ENCODE measurements around the gene RBM19.

RBM19 gene, protein sequence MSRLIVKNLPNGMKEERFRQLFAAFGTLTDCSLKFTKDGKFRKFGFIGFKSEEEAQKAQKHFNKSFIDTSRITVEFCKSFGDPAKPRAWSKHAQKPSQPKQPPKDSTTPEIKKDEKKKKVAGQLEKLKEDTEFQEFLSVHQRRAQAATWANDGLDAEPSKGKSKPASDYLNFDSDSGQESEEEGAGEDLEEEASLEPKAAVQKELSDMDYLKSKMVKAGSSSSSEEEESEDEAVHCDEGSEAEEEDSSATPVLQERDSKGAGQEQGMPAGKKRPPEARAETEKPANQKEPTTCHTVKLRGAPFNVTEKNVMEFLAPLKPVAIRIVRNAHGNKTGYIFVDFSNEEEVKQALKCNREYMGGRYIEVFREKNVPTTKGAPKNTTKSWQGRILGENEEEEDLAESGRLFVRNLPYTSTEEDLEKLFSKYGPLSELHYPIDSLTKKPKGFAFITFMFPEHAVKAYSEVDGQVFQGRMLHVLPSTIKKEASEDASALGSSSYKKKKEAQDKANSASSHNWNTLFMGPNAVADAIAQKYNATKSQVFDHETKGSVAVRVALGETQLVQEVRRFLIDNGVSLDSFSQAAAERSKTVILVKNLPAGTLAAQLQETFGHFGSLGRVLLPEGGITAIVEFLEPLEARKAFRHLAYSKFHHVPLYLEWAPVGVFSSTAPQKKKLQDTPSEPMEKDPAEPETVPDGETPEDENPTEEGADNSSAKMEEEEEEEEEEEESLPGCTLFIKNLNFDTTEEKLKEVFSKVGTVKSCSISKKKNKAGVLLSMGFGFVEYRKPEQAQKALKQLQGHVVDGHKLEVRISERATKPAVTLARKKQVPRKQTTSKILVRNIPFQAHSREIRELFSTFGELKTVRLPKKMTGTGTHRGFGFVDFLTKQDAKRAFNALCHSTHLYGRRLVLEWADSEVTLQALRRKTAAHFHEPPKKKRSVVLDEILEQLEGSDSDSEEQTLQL

DNA sequence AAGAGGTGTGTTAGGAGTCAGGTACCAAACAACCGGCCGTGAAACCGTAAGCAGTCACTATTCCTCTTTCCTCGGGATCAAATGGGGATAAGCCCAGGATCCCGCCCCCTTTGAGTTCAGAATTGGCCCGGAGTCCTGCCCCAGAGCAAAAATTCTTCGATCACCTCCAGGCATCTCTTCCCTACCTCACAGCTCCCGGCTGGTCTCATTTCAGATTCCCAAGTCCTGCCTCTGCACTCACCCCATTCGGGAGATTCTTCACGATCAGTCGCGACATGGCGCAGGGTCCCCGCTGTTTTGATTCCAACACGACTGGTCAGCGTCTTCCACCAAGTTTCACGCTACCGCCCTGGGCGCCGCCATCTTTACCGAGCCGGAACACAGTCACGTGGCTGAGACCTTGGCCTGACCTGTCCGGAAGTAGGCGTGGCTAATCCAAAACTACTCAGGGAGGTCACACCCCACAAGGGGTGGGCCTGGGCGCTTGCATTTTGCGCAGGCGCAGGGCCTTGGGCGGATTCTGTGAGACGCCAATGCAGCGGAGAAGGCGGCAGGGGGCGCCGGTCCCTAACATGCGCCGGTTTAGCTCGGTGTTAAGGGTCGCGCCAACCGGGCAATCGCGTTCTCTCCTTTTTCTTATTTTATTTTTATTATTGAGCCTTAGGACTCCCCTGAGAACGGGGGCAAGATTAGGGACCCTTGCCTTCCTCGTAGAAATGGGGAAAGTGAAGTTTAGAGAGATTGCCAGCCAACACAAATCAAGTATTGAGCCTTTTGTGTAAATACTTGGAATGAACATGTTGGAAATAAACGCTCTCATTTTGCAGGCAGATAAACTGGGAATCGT lies at the start of gene RBM19:
RBM19 (minus strand) TSS at position 375 of the 847 bp plus-strand sequence; CDS start at position 277, 98 bp downstream.
- TF ChIP-seq, protein P1, sequence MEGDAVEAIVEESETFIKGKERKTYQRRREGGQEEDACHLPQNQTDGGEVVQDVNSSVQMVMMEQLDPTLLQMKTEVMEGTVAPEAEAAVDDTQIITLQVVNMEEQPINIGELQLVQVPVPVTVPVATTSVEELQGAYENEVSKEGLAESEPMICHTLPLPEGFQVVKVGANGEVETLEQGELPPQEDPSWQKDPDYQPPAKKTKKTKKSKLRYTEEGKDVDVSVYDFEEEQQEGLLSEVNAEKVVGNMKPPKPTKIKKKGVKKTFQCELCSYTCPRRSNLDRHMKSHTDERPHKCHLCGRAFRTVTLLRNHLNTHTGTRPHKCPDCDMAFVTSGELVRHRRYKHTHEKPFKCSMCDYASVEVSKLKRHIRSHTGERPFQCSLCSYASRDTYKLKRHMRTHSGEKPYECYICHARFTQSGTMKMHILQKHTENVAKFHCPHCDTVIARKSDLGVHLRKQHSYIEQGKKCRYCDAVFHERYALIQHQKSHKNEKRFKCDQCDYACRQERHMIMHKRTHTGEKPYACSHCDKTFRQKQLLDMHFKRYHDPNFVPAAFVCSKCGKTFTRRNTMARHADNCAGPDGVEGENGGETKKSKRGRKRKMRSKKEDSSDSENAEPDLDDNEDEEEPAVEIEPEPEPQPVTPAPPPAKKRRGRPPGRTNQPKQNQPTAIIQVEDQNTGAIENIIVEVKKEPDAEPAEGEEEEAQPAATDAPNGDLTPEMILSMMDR (IDR thresholded peaks at IDR 0.05; ENCODE audit: low read depth, low read length): peak; percentile 97
- peak; percentile 94 for DNase-seq (ENCODE audit: extremely low read depth, low read depth)

DNA sequence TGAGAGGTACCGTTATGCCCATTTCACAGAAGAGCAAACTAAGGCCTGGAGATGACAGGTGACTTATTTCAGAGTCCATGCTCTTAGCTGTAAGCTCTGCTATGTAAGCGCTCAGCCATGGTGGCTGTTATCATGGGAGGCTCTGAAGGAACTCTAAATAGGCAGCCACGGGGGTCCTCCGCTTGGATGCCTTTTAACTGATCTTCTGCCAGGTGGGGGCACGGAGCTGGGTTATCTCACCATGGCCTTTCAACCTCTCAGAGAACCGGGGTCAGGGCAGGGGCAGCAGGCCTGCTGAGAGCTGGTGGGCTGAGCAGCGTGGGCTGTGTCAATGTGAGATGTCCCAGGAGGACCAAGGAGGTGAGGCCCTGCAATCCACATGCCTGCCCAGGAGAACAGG lies 49.7 kb upstream of the RBM19 start:
- DNase-seq (ENCODE audit: extremely low read depth, low read depth): no peak
- TF ChIP-seq, protein P1 (IDR thresholded peaks at IDR 0.05; ENCODE audit: low read depth, low read length): no peak

DNA sequence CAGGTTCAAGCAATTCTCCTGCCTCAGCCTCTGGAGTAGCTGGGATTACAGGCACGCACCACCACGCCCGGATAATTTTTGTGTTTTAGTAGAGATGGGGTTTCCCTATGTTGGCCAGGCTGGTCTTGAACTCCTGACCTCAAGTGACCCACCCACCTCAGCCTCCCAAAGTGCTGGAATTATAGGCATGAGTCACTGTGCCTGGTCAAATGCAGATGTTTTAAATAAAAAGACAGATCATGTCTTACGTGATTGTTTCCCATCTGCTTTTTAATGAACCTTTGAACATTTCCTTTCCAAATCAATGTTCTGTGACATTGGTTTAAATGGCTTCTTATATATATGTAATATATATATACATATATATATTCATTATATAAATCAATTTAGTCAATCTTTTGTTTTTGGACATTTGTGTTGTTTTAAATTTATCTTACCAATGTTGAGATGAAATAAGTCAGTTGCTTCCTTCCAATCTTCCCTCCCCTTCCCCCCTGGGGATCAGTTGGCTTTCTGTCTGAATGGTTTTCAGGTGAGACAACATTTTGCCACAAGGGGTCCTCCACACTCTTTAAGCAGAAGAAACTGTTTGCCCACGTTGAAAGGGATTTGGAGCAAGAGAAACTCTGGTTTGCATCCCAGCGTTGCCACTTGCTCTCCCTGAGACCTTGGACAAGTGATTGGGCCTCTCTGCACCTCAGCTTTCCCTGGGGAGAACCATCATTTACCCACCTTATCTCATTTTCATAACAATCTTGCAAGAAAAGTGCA lies 47.6 kb upstream of the RBM19 start:
- TF ChIP-seq, protein P1 (IDR thresholded peaks at IDR 0.05; ENCODE audit: low read depth, low read length): no peak; the same call in 1 of the 2 replicates

DNA sequence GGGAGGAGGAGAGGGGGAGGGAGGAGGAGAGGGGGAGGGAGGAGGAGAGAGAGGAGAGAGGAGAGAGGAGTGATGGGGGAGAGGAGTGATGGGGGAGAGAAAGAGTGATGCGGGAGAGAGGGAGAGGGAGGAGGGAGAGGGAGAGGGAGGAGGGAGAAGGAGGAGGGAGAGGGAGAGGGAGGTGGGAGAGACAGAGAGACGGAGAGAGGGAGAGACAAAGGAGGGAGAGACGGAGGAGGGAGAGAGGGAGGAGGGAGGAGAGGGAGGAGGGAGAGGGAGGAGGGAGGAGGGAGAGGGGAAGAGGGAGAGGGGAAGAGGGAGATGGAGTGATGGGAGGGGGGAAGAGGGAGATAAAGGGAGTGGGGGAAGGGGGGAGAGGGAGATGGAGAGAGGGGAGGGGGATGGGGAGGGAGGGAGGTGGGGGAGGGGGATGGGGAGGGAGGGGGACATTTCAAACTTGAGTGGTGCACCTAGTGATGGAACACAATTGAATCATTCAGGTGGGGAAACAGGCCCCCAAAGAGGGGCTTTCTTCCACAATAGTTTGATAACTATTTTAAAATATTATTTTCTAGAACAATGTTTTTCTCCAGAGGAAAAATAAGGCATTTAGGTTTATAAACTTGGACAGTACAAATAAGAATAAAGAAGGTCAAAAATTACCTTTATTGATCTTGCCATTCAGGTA lies 46.8 kb upstream of the RBM19 start:
- no peak for DNase-seq (ENCODE audit: extremely low read depth, low read depth)

More for the DNA sequence above, 47.6 kb upstream of the RBM19 start:
- no peak for DNase-seq (ENCODE audit: extremely low read depth, low read depth)

DNA sequence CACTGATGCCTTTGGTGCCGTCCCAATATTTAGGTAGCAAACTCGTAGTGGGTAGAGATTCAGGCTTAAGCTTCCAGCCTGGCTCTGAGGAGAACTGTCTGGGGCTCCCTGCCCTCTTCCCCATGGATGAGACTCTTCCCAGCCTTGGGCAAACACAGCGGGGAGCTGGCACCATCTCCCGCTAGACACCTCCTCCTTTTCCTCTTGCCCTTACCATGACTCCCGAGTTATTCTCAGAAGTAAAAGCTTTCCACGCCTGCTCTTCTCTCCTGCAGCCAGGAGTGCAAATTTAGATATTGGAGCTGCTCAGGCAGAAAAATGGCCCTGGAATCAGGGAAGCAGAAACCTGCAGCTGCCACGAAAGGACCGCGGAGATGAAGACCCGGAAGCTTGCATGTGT lies 45.6 kb upstream of the RBM19 start:
- TF ChIP-seq, protein P1 (IDR thresholded peaks at IDR 0.05; ENCODE audit: low read depth, low read length): no peak
- no peak for DNase-seq (ENCODE audit: extremely low read depth, low read depth)

More for the DNA sequence above, 46.8 kb upstream of the RBM19 start:
- TF ChIP-seq, protein P1 (IDR thresholded peaks at IDR 0.05; ENCODE audit: low read depth, low read length): no peak

All from AG09319 (cell line).